Astrocyte (in vitro differentiated cells and primary cell): ENCODE results near the gene MEF2B. TPM values are rescaled to one million over a fixed set of nuclear protein-coding genes. Genes with fewer than 3 reads are reported as not detected.

Experiments
- DNase-seq: peaks from one replicate; pipeline ENCODE4 v3.0.0-alpha.2; 2010; ENCODE audit warnings: low read depth
- FAIRE-seq: peaks from 2 replicates; lab custom pipeline; 2011; peaks lifted over from hg19 to GRCh38; lab: Jason Lieb, UNC
- H2AFZ ChIP-seq: 2 replicates; pipeline ENCODE4 v1.6.0; 2012; ENCODE audit warnings: low read depth, low read length, inconsistent platforms
- H3K27ac ChIP-seq: 2 replicates; pipeline ENCODE4 v1.5.1; 2011; ENCODE audit warnings: low read depth, low read length, inconsistent platforms
- H3K27me3 ChIP-seq: 2 replicates; pipeline ENCODE4 v1.6.0; 2011; ENCODE audit warnings: low read length, inconsistent platforms; ENCODE audit not compliant: insufficient read depth
- H3K36me3 ChIP-seq: 2 replicates; pipeline ENCODE4 v1.5.1; 2011; ENCODE audit warnings: low read length, inconsistent platforms; ENCODE audit not compliant: insufficient read depth
- H3K4me1 ChIP-seq: 2 replicates; pipeline ENCODE4 v1.5.1; 2011; ENCODE audit warnings: low read length, inconsistent platforms; ENCODE audit not compliant: insufficient read depth
- H3K4me2 ChIP-seq: 2 replicates; pipeline ENCODE4 v1.6.0; 2012; ENCODE audit warnings: low read length, inconsistent platforms
- H3K4me3 ChIP-seq: 2 replicates; pipeline ENCODE4 v1.5.1; 2011; ENCODE audit warnings: low read depth, mild to moderate bottlenecking, low read length, inconsistent platforms; ENCODE audit not compliant: insufficient read depth
- H3K79me2 ChIP-seq: 2 replicates; pipeline ENCODE4 v1.6.0; 2012; ENCODE audit warnings: mild to moderate bottlenecking, low read length, inconsistent platforms; ENCODE audit not compliant: insufficient read depth
- H3K9ac ChIP-seq: 2 replicates; pipeline ENCODE4 v1.6.0; 2012; ENCODE audit warnings: mild to moderate bottlenecking, low read length, inconsistent platforms
- H3K9me3 ChIP-seq: 2 replicates; pipeline ENCODE4 v1.5.1; 2012; ENCODE audit warnings: low read depth, mild to moderate bottlenecking, low read length, inconsistent platforms; ENCODE audit not compliant: insufficient read depth
- H4K20me1 ChIP-seq: 2 replicates; pipeline ENCODE4 v1.6.0; 2012; ENCODE audit warnings: low read length, inconsistent platforms; ENCODE audit not compliant: insufficient read depth
- H3K27ac Mint-ChIP-seq: one replicate; pipeline ENCODE4 v1.8.0; 2021; ENCODE audit warnings: mild to moderate bottlenecking, mixed read lengths; ENCODE audit not compliant: unreplicated experiment
- H3K27me3 Mint-ChIP-seq: one replicate; pipeline ENCODE4 v1.8.0; 2021; ENCODE audit warnings: low read depth, mixed read lengths; ENCODE audit not compliant: unreplicated experiment
- H3K36me3 Mint-ChIP-seq: one replicate; pipeline ENCODE4 v1.8.0; 2021; ENCODE audit warnings: low read depth, mixed read lengths; ENCODE audit not compliant: unreplicated experiment
- H3K4me1 Mint-ChIP-seq: one replicate; pipeline ENCODE4 v1.8.0; 2021; ENCODE audit warnings: low read depth, mixed read lengths; ENCODE audit not compliant: unreplicated experiment
- H3K4me3 Mint-ChIP-seq: one replicate; pipeline ENCODE4 v1.8.0; 2021; ENCODE audit warnings: mild to moderate bottlenecking, moderate library complexity, mixed read lengths; ENCODE audit not compliant: unreplicated experiment
- H3K9me3 Mint-ChIP-seq: one replicate; pipeline ENCODE4 v1.8.0; 2021; ENCODE audit warnings: mild to moderate bottlenecking, mixed read lengths; ENCODE audit not compliant: unreplicated experiment
- CTCF ChIP-seq: IDR thresholded peaks from 2 replicates; pipeline ENCODE4 v1.5.1; 2011; ENCODE audit warnings: low read depth, mild to moderate bottlenecking, inconsistent platforms, low read length, moderate library complexity; ENCODE audit not compliant: insufficient read depth
- EZH2 ChIP-seq: IDR thresholded peaks from 2 replicates; pipeline ENCODE4 v1.6.1; 2012; ENCODE audit warnings: mild to moderate bottlenecking, low read length, inconsistent platforms; ENCODE audit not compliant: insufficient read depth
- total RNA-seq: library from RNA; stranded (reverse); gene quantifications from 2 replicates; pipeline ENCODE4 v1.2.1, GENCODE V29; 2021

MEF2B gene
- total RNA-seq, 1 donor from 2014 or later: 1.7 TPM

GRCh38 chr19:19154768-19155494 is 15.1 kb downstream of the MEF2B start:
- Histone ChIP-seq H3K27me3 (no peaks in the 10 kb centered on the region), H3K4me2 (no peak overlapping the region), H3K27ac (no peak overlapping the region), H3K36me3 (no peaks in the 10 kb centered on the region), H3K4me3 (no peak overlapping the region), H2AFZ (no peak overlapping the region), H3K4me1 (no peaks in the 10 kb centered on the region), H3K79me2 (no peaks in the 10 kb centered on the region), H4K20me1 (no peaks in the 10 kb centered on the region), H3K9ac (no peak overlapping the region), H3K9me3 (no peaks in the 10 kb centered on the region)
- TF ChIP-seq EZH2: no peak
- DNase-seq: no peak
- Mint-ChIP-seq H3K4me3 (no peak overlapping the region), H3K4me1 (no peaks in the 10 kb centered on the region), H3K27ac (no peak overlapping the region), H3K9me3 (peaks cover 8% of the 10 kb centered on the region), H3K27me3 (peaks cover 22% of the 10 kb centered on the region), H3K36me3 (peaks cover 11% of the 10 kb centered on the region)
- no peak for FAIRE-seq

- Histone ChIP-seq H4K20me1 (no peaks in the 10 kb centered on the region), H3K79me2 (no peaks in the 10 kb centered on the region), H3K4me1 (no peaks in the 10 kb centered on the region), H3K4me3 (no peak overlapping the region), H3K9me3 (no peaks in the 10 kb centered on the region), H3K27ac (no peak overlapping the region), H3K36me3 (no peaks in the 10 kb centered on the region), H3K27me3 (no peaks in the 10 kb centered on the region), H2AFZ (no peak overlapping the region), H3K4me2 (no peak overlapping the region), H3K9ac (no peak overlapping the region)
- Mint-ChIP-seq H3K4me3 (no peak overlapping the region), H3K4me1 (no peaks in the 10 kb centered on the region), H3K27ac (no peak overlapping the region), H3K36me3 (peaks cover 19% of the 10 kb centered on the region), H3K27me3 (peaks cover 19% of the 10 kb centered on the region), H3K9me3 (peaks cover 8% of the 10 kb centered on the region)
- TF ChIP-seq CTCF (no peak), EZH2 (no peak)
- DNase-seq (no peak), FAIRE-seq (no peak)
These were observed 17.2 kb downstream of the MEF2B start for GRCh38 chr19:19152668-19153384.

GRCh38 chr19:19151418-19151817 is 18.6 kb downstream of the MEF2B start:
- Mint-ChIP-seq H3K9me3 (peaks cover 8% of the 10 kb centered on the region), H3K4me1 (no peaks in the 10 kb centered on the region), H3K4me3 (no peak overlapping the region), H3K36me3 (peaks cover 15% of the 10 kb centered on the region), H3K27ac (no peak overlapping the region), H3K27me3 (peaks cover 15% of the 10 kb centered on the region)
- Histone ChIP-seq H3K36me3 (no peaks in the 10 kb centered on the region), H3K4me1 (no peaks in the 10 kb centered on the region), H3K27ac (no peak overlapping the region), H3K9ac (no peak overlapping the region), H3K27me3 (no peaks in the 10 kb centered on the region), H2AFZ (no peak overlapping the region), H3K9me3 (no peaks in the 10 kb centered on the region), H3K4me3 (no peak overlapping the region), H3K4me2 (no peak overlapping the region), H3K79me2 (no peaks in the 10 kb centered on the region), H4K20me1 (no peaks in the 10 kb centered on the region)
- DNase-seq (no peak), FAIRE-seq (no peak)
- no peak for TF ChIP-seq EZH2
- TF ChIP-seq CTCF: no peak
